HCT116 (cell line): ENCODE results near the gene DAPK1. TPM values are rescaled to one million over a fixed set of nuclear protein-coding genes. Genes with fewer than 3 reads are reported as not detected.

ENCODE experiments used
- ATAC-seq: fragments of 200-7000 bp; cut with Tn5 transposase; 2 replicates; pipeline ENCODE4 v1.9.1; 2020; ENCODE audit warnings: mild to moderate bottlenecking, moderate library complexity
- BruUV-seq: library from RNA; stranded (reverse); fragments of 400-500 nt; replicated peaks from 2 replicates; lab custom pipeline; 2021; lab: Mats Ljungman, UMichigan
- CTCF ChIA-PET: fragments of 300-600 bp; sonication (Branson Sonifier 250); formaldehyde crosslinking; loops from one replicate; lab custom pipeline; 2021; ENCODE audit warnings: antibody characterized with exemption; lab: Charles Lee
- POLR2A ChIA-PET: fragments of 300-600, 350-600 bp; sonication (Branson Sonifier 250); formaldehyde crosslinking; loops from one replicate; lab custom pipeline; 2021; ENCODE audit warnings: antibody characterized with exemption; lab: Charles Lee
- RAD21 ChIA-PET, 2 experiments: fragments of 300-600 bp; sonication (Branson Sonifier 250); formaldehyde crosslinking; loops; one replicate each; lab custom pipeline; 2023; ENCODE audit warnings: low total read pairs in 2 of 2; ENCODE audit not compliant: uncharacterized antibody in 2 of 2, unreplicated experiment in 2 of 2, low non-redundant PET in 1 of 2; lab: Charles Lee
- DNase-seq: peaks from one replicate; pipeline ENCODE4 v3.0.0-alpha.2; 2010; ENCODE audit warnings: low read depth, low spot score
- H2AFZ ChIP-seq: fragments of 200-600 bp; shearing (Covaris generic), sonication (generic); 2 replicates; pipeline ENCODE4 v1.6.1; 2017; ENCODE audit warnings: low read depth, mixed run types, mixed read lengths, antibody characterized with exemption, low read length; ENCODE audit not compliant: poor library complexity, severe bottlenecking
- H3K27ac ChIP-seq: 2 replicates; pipeline ENCODE4 v1.5.1; 2012; ENCODE audit warnings: low read depth, low read length
- H3K27me3 ChIP-seq: fragments of 200-600 bp; sonication (generic); 2 replicates; pipeline ENCODE4 v1.6.1; 2016; ENCODE audit warnings: mixed run types, low read length, mixed read lengths; ENCODE audit not compliant: insufficient read depth
- H3K36me3 ChIP-seq, 2 experiments: fragments of 200-500 bp in 1 of 2; fragments of 200-600 bp in 1 of 2; sonication (Bioruptor generic) in 1 of 2; sonication (generic) in 1 of 2; 2 replicates each; pipeline versions ENCODE4 v1.5.1 to v1.6.1; 2014 to 2016; ENCODE audit warnings: low read length in 2 of 2, inconsistent platforms in 1 of 2, mixed read lengths in 1 of 2, mixed run types in 1 of 2; ENCODE audit not compliant: insufficient read depth in 2 of 2, control insufficient read depth in 1 of 2
- H3K4me1 ChIP-seq, 2 experiments: fragments of 200-600 bp in 1 of 2; sonication (generic) in 1 of 2; 2 replicates each; pipeline versions ENCODE4 v1.5.1 to v1.6.1; 2012 to 2017; ENCODE audit warnings: low read length in 2 of 2, inconsistent platforms in 1 of 2, mild to moderate bottlenecking in 1 of 2, mixed read lengths in 1 of 2, mixed run types in 1 of 2, moderate library complexity in 1 of 2; ENCODE audit not compliant: insufficient read depth in 2 of 2, control insufficient read depth in 1 of 2
- H3K4me2 ChIP-seq: fragments of 200-600 bp; sonication (generic); 2 replicates; pipeline ENCODE4 v1.6.1; 2017; ENCODE audit warnings: mixed run types, low read length, mixed read lengths
- H3K4me3 ChIP-seq, 2 experiments: fragments of 200-600 bp in 1 of 2; sonication (generic) in 1 of 2; replicated peaks in 1 of 2; 2 replicates each; pipeline ENCODE4 v1.5.1; 2011 to 2016; ENCODE audit warnings: low read length in 2 of 2, control low read depth in 1 of 2, low read depth in 1 of 2, mild to moderate bottlenecking in 1 of 2, mixed read lengths in 1 of 2, mixed run types in 1 of 2
- H3K79me2 ChIP-seq: fragments of 200-600 bp; sonication (generic); 2 replicates; pipeline ENCODE4 v1.6.1; 2017; ENCODE audit warnings: mild to moderate bottlenecking, mixed run types, low read length, moderate library complexity, mixed read lengths; ENCODE audit not compliant: insufficient read depth
- H3K9ac ChIP-seq: fragments of 200-600 bp; sonication (generic); 2 replicates; pipeline ENCODE4 v1.6.1; 2016; ENCODE audit warnings: low read length, mixed read lengths
- H3K9me2 ChIP-seq: fragments of 200-600 bp; sonication (generic), shearing (Covaris generic); 2 replicates; pipeline ENCODE4 v1.6.1; 2017; ENCODE audit warnings: mixed run types, mild to moderate bottlenecking, moderate library complexity; ENCODE audit not compliant: insufficient read depth
- H3K9me3 ChIP-seq, 2 experiments: fragments of 200-500 bp in 1 of 2; fragments of 200-600 bp in 1 of 2; sonication (Bioruptor generic) in 1 of 2; sonication (generic) in 1 of 2; 2 replicates each; pipeline ENCODE4 v1.6.1; 2014 to 2017; ENCODE audit warnings: low read length in 2 of 2, mixed read lengths in 2 of 2, inconsistent platforms in 1 of 2, low read depth in 1 of 2, mild to moderate bottlenecking in 1 of 2, mixed run types in 1 of 2, moderate library complexity in 1 of 2; ENCODE audit not compliant: control insufficient read depth in 1 of 2, insufficient read depth in 1 of 2
- H4K20me1 ChIP-seq: fragments of 200-600 bp; sonication (generic), shearing (Covaris generic); 2 replicates; pipeline ENCODE4 v1.6.1; 2017; ENCODE audit warnings: mixed run types, mild to moderate bottlenecking, moderate library complexity; ENCODE audit not compliant: insufficient read depth
- ATF3 ChIP-seq: IDR thresholded peaks from 2 replicates; pipeline ENCODE4 v1.6.1; 2012
- EGR1 ChIP-seq: IDR thresholded peaks from 2 replicates; pipeline ENCODE4 v1.6.1; 2012; ENCODE audit warnings: low read depth
- EZH2phosphoT487 ChIP-seq: fragments of 200-600 bp; IDR thresholded peaks from 2 replicates; pipeline ENCODE4 v1.6.1; 2018; ENCODE audit warnings: antibody characterized with exemption, borderline replicate concordance
- FOSL1 ChIP-seq: IDR thresholded peaks from 2 replicates; pipeline ENCODE4 v1.6.1; 2012; ENCODE audit warnings: low read depth
- MAX ChIP-seq: IDR thresholded peaks from 2 replicates; pipeline ENCODE4 v1.6.1; 2012
- RAD21 ChIP-seq: IDR thresholded peaks from 2 replicates; pipeline ENCODE4 v1.6.1; 2012; ENCODE audit warnings: low read depth, mild to moderate bottlenecking
- REST ChIP-seq: IDR thresholded peaks from 2 replicates; pipeline ENCODE4 v1.6.1; 2012; ENCODE audit warnings: low read depth
- SIN3A ChIP-seq: IDR thresholded peaks from 2 replicates; pipeline ENCODE4 v1.6.1; 2012; ENCODE audit warnings: low read depth
- SP1 ChIP-seq: IDR thresholded peaks from 2 replicates; pipeline ENCODE4 v1.6.1; 2012; ENCODE audit warnings: low read depth
- ZFX ChIP-seq: fragments of 450-650 bp; IDR thresholded peaks from 2 replicates; pipeline ENCODE4 v1.6.1; 2017
- intact Hi-C: fragments of 100-400 bp; cut with micrococcal nuclease; formaldehyde crosslinking; loops from 2 replicates; pipeline ENCODE4 v1.10.0; 2022
- total RNA-seq: library from RNA; stranded (reverse); gene quantifications from one replicate; pipeline ENCODE4 v1.2.1, GENCODE V29; 2021; ENCODE audit not compliant: unreplicated experiment

The DAPK1 gene
- total RNA-seq, 1 experiment from 2014 or later: 5.6 TPM

- H3K4me1 ChIP-seq: peaks cover 0 to 15% of the 10 kb centered on the region in 2 experiments; a peak in 3 of 4 replicates
- H4K20me1 ChIP-seq: no peaks in the 10 kb centered on the region
- no peak for ATAC-seq
- BruUV-seq: no TSS peak
- intact Hi-C loops: no loop called here
- H3K9me2 ChIP-seq: no peaks in the 10 kb centered on the region
- CTCF ChIA-PET: no interaction called here
- POLR2A ChIA-PET: no interaction called here
- H3K4me2 ChIP-seq: no peak overlapping the region
- no peak for DNase-seq
- no peaks in the 10 kb centered on the region for H3K9me3 ChIP-seq
- no peak overlapping the region for H3K4me3 ChIP-seq
- TF ChIP-seq EGR1 (no peak), RAD21 (no peak), ATF3 (no peak), REST (no peak), EZH2phosphoT487 (no peak), SIN3A (no peak), FOSL1 (no peak), SP1 (no peak), ZFX (no peak), MAX (no peak)
- no peaks in the 10 kb centered on the region for H3K36me3 ChIP-seq
- no peak overlapping the region for H2AFZ ChIP-seq
- H3K27ac ChIP-seq: no peak overlapping the region
- no peaks in the 10 kb centered on the region for H3K27me3 ChIP-seq
- H3K9ac ChIP-seq: no peak overlapping the region
- RAD21 ChIA-PET: no interaction called here
- H3K79me2 ChIP-seq: no peaks in the 10 kb centered on the region
Measured at GRCh38 chr9:87519461-87519860, 21.8 kb downstream of the DAPK1 start.
